SK-N-MC (cell line): ENCODE measurements around the gene CDYL.

Experiments used
- EZH2 ChIP-seq: fragments of 200-600 bp; sonication (generic); IDR thresholded peaks from one replicate; pipeline ENCODE4 v1.6.1; 2017; ENCODE audit warnings: antibody characterized with exemption
- POLR2AphosphoS5 ChIP-seq: IDR thresholded peaks from 2 replicates; pipeline ENCODE4 v1.6.1; 2012; ENCODE audit warnings: mild to moderate bottlenecking, low read depth, low read length, borderline replicate concordance

GRCh38 chr6:4778086-4778485, 1.9 kb downstream of the CDYL start:
- no peak for TF ChIP-seq EZH2
- no peak for TF ChIP-seq POLR2AphosphoS5
